Stimulated activated naive B cell treated with anti-CD40 and anti-IgM and Interleukin-4, amounts not matched to agents 10 μg/mL and 1 μg/mL and 100 μg/mL, for 72 hours (primary cell): Measurements from ENCODE around the gene IL6R.
A peak's percentile ranks its signal among the peaks of the same experiment; 100 is the strongest.
"Not testable (repeated sequence)": the region's sequence is repeated elsewhere in the genome, so short reads cannot be mapped to it uniquely, and the experiment has no call there.

Source experiments
- ATAC-seq, 2 donors: fragments of 150-1000 bp; cut with Tn5 transposase; replicated peaks; 2 replicates each; pipeline ENCODE4 v1.10.0; 2021; ENCODE audit warnings: moderate library complexity in 1 of 2
- DNase-seq: peaks from one replicate; pipeline ENCODE4 v3.0.0; 2021
- H3K27ac Mint-ChIP-seq: one replicate; pipeline ENCODE4 v1.8.0; 2022; ENCODE audit warnings: mild to moderate bottlenecking, mixed read lengths
- H3K27me3 Mint-ChIP-seq, 2 donors: one replicate each; pipeline ENCODE4 v1.8.0; 2022; ENCODE audit warnings: mixed read lengths in 2 of 2
- H3K36me3 Mint-ChIP-seq, 2 donors: one replicate each; pipeline ENCODE4 v1.8.0; 2022; ENCODE audit warnings: mixed read lengths in 2 of 2, mild to moderate bottlenecking in 1 of 2
- H3K4me1 Mint-ChIP-seq, 2 donors: one replicate each; pipeline ENCODE4 v1.8.0; 2022; ENCODE audit warnings: mixed read lengths in 2 of 2, mild to moderate bottlenecking in 1 of 2
- H3K4me3 Mint-ChIP-seq, 2 donors: one replicate each; pipeline ENCODE4 v1.8.0; 2022; ENCODE audit warnings: mild to moderate bottlenecking in 2 of 2, mixed read lengths in 2 of 2, moderate library complexity in 1 of 2
- H3K9me3 Mint-ChIP-seq, 2 donors: one replicate each; pipeline ENCODE4 v1.8.0; 2022; ENCODE audit warnings: mixed read lengths in 2 of 2, mild to moderate bottlenecking in 1 of 2

IL6R gene

GRCh38 chr1:154404984-154405746, at the start of gene IL6R:
Gene IL6R (plus strand): TSS chr1:154405343. CDS start chr1:154405630, 287 bp downstream.
- ATAC-seq, result peak; percentile 36 to 46
- DNase-seq, result peak; percentile 55
- Mint-ChIP-seq H3K9me3 (no peaks in the 10 kb centered on the region), H3K36me3 (no peaks in the 10 kb centered on the region), H3K27ac (peak within 1 kb of the TSS; percentile 85), H3K27me3 (peaks cover 0 to 11% of the 10 kb centered on the region in 2 donors), H3K4me3 (peak within 1 kb of the TSS; percentile 81 to 86), H3K4me1 (peaks cover 50 to 72% of the 10 kb centered on the region in 2 donors)

- Mint-ChIP-seq H3K9me3 (no peaks in the 10 kb centered on the region), H3K36me3 (no peaks in the 10 kb centered on the region), H3K27me3 (peaks cover 13 to 16% of the 10 kb centered on the region in 2 donors), H3K27ac (no peak overlapping the region), H3K4me3 (no peak overlapping the region), H3K4me1 (peaks cover 8 to 9% of the 10 kb centered on the region in 2 donors)
- ATAC-seq (no peak), DNase-seq (no peak)
These were observed 46.6 kb upstream of the IL6R start for GRCh38 chr1:154358519-154358918.

- no peak overlapping the region for H3K4me3 Mint-ChIP-seq
- no peak for DNase-seq
- H3K27me3 Mint-ChIP-seq, result peaks cover 0 to 3% of the 10 kb centered on the region in 2 donors
- H3K27ac Mint-ChIP-seq, result no peak overlapping the region
- no peaks in the 10 kb centered on the region for H3K36me3 Mint-ChIP-seq
- H3K4me1 Mint-ChIP-seq, result no peaks in the 10 kb centered on the region
- no peak for ATAC-seq
- H3K9me3 Mint-ChIP-seq, result no peaks in the 10 kb centered on the region
These were observed 44.9 kb upstream of the IL6R start for GRCh38 chr1:154360288-154360687.

GRCh38 chr1:154360881-154361280, 44.3 kb upstream of the IL6R start:
- not testable (repeated sequence) for H3K27me3 Mint-ChIP-seq, DNase-seq, H3K4me3 Mint-ChIP-seq, H3K4me1 Mint-ChIP-seq, H3K9me3 Mint-ChIP-seq, H3K36me3 Mint-ChIP-seq, ATAC-seq, H3K27ac Mint-ChIP-seq

GRCh38 chr1:154361357-154361756, 43.8 kb upstream of the IL6R start:
- no peaks in the 10 kb centered on the region for H3K9me3 Mint-ChIP-seq
- ATAC-seq, result no peak
- H3K27ac Mint-ChIP-seq, result no peak overlapping the region
- no peak overlapping the region for H3K4me3 Mint-ChIP-seq
- peaks cover 3 to 5% of the 10 kb centered on the region in 2 donors for H3K27me3 Mint-ChIP-seq
- H3K4me1 Mint-ChIP-seq, result peaks cover 0 to 4% of the 10 kb centered on the region in 2 donors
- H3K36me3 Mint-ChIP-seq, result no peaks in the 10 kb centered on the region
- DNase-seq, result no peak

- no peak for ATAC-seq
- H3K36me3 Mint-ChIP-seq, result no peaks in the 10 kb centered on the region
- no peak overlapping the region for H3K4me3 Mint-ChIP-seq
- peaks cover 0 to 1% of the 10 kb centered on the region in 2 donors for H3K4me1 Mint-ChIP-seq
- no peak for DNase-seq
- H3K27ac Mint-ChIP-seq, result no peak overlapping the region
- no peaks in the 10 kb centered on the region for H3K9me3 Mint-ChIP-seq
- H3K27me3 Mint-ChIP-seq, result peaks cover 5 to 9% of the 10 kb centered on the region in 2 donors
These were observed 33.7 kb upstream of the IL6R start for GRCh38 chr1:154371436-154371835.

GRCh38 chr1:154373777-154374357, 31.3 kb upstream of the IL6R start:
- H3K9me3 Mint-ChIP-seq, H3K27me3 Mint-ChIP-seq, H3K27ac Mint-ChIP-seq, H3K4me1 Mint-ChIP-seq, H3K36me3 Mint-ChIP-seq, DNase-seq, H3K4me3 Mint-ChIP-seq: not testable (repeated sequence)
- ATAC-seq, result peak in 1 of 2 donors; percentile 27

- DNase-seq, result no peak
- ATAC-seq, result no peak
- Mint-ChIP-seq H3K27ac (no peak overlapping the region), H3K4me1 (no peaks in the 10 kb centered on the region), H3K9me3 (no peaks in the 10 kb centered on the region), H3K36me3 (no peaks in the 10 kb centered on the region), H3K27me3 (peaks cover 0 to 3% of the 10 kb centered on the region in 2 donors), H3K4me3 (no peak overlapping the region)
These were observed 25.8 kb upstream of the IL6R start for GRCh38 chr1:154379301-154379700.

- no peaks in the 10 kb centered on the region for H3K27me3 Mint-ChIP-seq
- H3K27ac Mint-ChIP-seq, result no peak overlapping the region
- peaks cover 0 to 3% of the 10 kb centered on the region in 2 donors for H3K36me3 Mint-ChIP-seq
- H3K4me3 Mint-ChIP-seq, result no peak overlapping the region
- peaks cover 0 to 3% of the 10 kb centered on the region in 2 donors for H3K9me3 Mint-ChIP-seq
- DNase-seq (no peak), ATAC-seq (no peak)
- H3K4me1 Mint-ChIP-seq, result peaks cover 13 to 20% of the 10 kb centered on the region in 2 donors
These were observed 20.3 kb upstream of the IL6R start for GRCh38 chr1:154384650-154385489.

- Mint-ChIP-seq H3K27me3 (peaks cover 0 to 5% of the 10 kb centered on the region in 2 donors), H3K4me1 (peaks cover 13 to 20% of the 10 kb centered on the region in 2 donors), H3K27ac (peak overlapping the region; percentile 89), H3K36me3 (peaks cover 0 to 3% of the 10 kb centered on the region in 2 donors), H3K9me3 (peaks cover 0 to 3% of the 10 kb centered on the region in 2 donors), H3K4me3 (peak overlapping the region in 1 of 2 donors; percentile 58)
- ATAC-seq (peak; percentile 67 to 95), DNase-seq (peak; percentile 57)
These were observed 18.3 kb upstream of the IL6R start for GRCh38 chr1:154386643-154387352.

GRCh38 chr1:154391086-154391770, 13.9 kb upstream of the IL6R start:
- no peak for ATAC-seq
- no peak for DNase-seq
- Mint-ChIP-seq H3K4me1 (peaks cover 6% of the 10 kb centered on the region in 2 donors), H3K27ac (no peak overlapping the region), H3K4me3 (no peak overlapping the region), H3K36me3 (no peaks in the 10 kb centered on the region), H3K9me3 (no peaks in the 10 kb centered on the region), H3K27me3 (peaks cover 2 to 18% of the 10 kb centered on the region in 2 donors)

GRCh38 chr1:154398141-154398540, 7.0 kb upstream of the IL6R start:
- Mint-ChIP-seq H3K4me3 (no peak overlapping the region), H3K36me3 (no peaks in the 10 kb centered on the region), H3K4me1 (peaks cover under 1 to 4% of the 10 kb centered on the region in 2 donors), H3K27ac (no peak overlapping the region), H3K27me3 (peaks cover 6 to 21% of the 10 kb centered on the region in 2 donors), H3K9me3 (no peaks in the 10 kb centered on the region)
- ATAC-seq (no peak), DNase-seq (no peak)

GRCh38 chr1:154398678-154399077, 6.5 kb upstream of the IL6R start:
- DNase-seq (no peak), ATAC-seq (no peak)
- H3K27ac Mint-ChIP-seq, result no peak overlapping the region
- no peaks in the 10 kb centered on the region for H3K9me3 Mint-ChIP-seq
- H3K4me1 Mint-ChIP-seq, result peaks cover 6 to 9% of the 10 kb centered on the region in 2 donors
- H3K4me3 Mint-ChIP-seq, result no peak overlapping the region
- no peaks in the 10 kb centered on the region for H3K36me3 Mint-ChIP-seq
- H3K27me3 Mint-ChIP-seq, result peaks cover 6 to 22% of the 10 kb centered on the region in 2 donors
